H1 (cell line): ENCODE data around the gene TMEM135. TPM values are rescaled to one million over a fixed set of nuclear protein-coding genes. Genes with fewer than 3 reads are reported as not detected.

ENCODE experiments used
- BACH1 ChIP-seq: IDR thresholded peaks from 2 replicates; pipeline ENCODE4 v1.6.1; 2012; ENCODE audit warnings: low read length, improper control_type of control experiment
- CBX8 ChIP-seq: fragments of 300-800, 300-1000 bp; sonication (generic); IDR thresholded peaks from 2 replicates; pipeline ENCODE4 v1.7.1; 2016; ENCODE audit warnings: low read depth, low read length, borderline replicate concordance
- KDM1A ChIP-seq: fragments of 200-600, 300-600 bp; sonication (generic); IDR thresholded peaks from 2 replicates; pipeline ENCODE4 v1.7.1; 2016; ENCODE audit warnings: mild to moderate bottlenecking, low read length, borderline replicate concordance
- polyA plus RNA-seq, 7 experiments: library from polyadenylated mRNA; depleted of rRNA in 3 of 7; stranded (reverse) in 5 of 7; unstranded in 2 of 7; fragments of >200 nt in 5 of 7; fragments of 200-250 nt in 2 of 7; gene quantifications; 1 replicate in 5 of 7; 2 replicates in 1 of 7; 4 replicates in 1 of 7; pipeline versions ENCODE4 v1.2.1 to v1.2.3, GENCODE V29; 2011 to 2013; ENCODE audit warnings: missing spikeins in 2 of 7, mixed read lengths in 2 of 7
- total RNA-seq: library from RNA; stranded (reverse); fragmentation: NEBNext Ultra II Directional; extraction: Animal tissue kit (Norgen Biotek cat#: 25700); gene quantifications from 2 replicates; pipeline ENCODE4 v1.2.1, GENCODE V29; 2021
- TF ChIP-seq, protein P1 (sequence below), 3 experiments: IDR thresholded peaks; 1 replicate in 2 of 3; 2 replicates in 1 of 3; pipeline versions ENCODE4 v1.5.1 to v1.6.1; 2011; ENCODE audit warnings: low read length in 3 of 3, mild to moderate bottlenecking in 3 of 3, inconsistent platforms in 2 of 3, low read depth in 1 of 3, moderate library complexity in 1 of 3; ENCODE audit not compliant: insufficient read depth in 1 of 3; ENCODE audit errors: control extremely low read depth in 1 of 3
- TF ChIP-seq, protein P2 (sequence below): fragments of 300-600 bp; sonication (generic); IDR thresholded peaks from 2 replicates; pipeline ENCODE4 v1.7.1; 2012; ENCODE audit warnings: low read length, moderate library complexity, mild to moderate bottlenecking, inconsistent platforms; ENCODE audit not compliant: insufficient replicate concordance

The TMEM135 gene
- total and polyA plus RNA-seq, 2 of the 8 experiments (the other 6 are each of a cell fraction or from before 2014, with no cell fraction given): 9.3 to 31.3 TPM

DNA sequence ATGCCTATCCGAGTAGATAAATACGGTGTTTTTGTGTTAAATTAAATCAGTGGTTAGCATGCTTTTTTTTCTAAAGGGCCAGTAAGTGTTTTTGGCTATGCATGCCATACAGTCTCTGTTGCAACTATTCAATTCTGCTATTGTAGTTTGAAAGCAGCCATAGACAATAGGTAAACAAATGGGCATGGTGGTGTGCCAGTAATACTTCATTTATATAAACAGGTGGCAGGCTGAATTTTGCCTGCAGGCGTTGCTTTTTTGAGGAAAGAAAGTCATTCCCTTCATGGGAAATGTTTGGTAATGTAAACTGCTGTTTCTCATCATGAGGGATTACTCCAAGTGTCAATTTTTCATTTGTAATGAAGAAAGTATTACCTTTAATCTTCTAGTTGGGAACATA lies 106.5 kb downstream of the TMEM135 start (continued):
- TF ChIP-seq, protein P1, sequence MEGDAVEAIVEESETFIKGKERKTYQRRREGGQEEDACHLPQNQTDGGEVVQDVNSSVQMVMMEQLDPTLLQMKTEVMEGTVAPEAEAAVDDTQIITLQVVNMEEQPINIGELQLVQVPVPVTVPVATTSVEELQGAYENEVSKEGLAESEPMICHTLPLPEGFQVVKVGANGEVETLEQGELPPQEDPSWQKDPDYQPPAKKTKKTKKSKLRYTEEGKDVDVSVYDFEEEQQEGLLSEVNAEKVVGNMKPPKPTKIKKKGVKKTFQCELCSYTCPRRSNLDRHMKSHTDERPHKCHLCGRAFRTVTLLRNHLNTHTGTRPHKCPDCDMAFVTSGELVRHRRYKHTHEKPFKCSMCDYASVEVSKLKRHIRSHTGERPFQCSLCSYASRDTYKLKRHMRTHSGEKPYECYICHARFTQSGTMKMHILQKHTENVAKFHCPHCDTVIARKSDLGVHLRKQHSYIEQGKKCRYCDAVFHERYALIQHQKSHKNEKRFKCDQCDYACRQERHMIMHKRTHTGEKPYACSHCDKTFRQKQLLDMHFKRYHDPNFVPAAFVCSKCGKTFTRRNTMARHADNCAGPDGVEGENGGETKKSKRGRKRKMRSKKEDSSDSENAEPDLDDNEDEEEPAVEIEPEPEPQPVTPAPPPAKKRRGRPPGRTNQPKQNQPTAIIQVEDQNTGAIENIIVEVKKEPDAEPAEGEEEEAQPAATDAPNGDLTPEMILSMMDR (IDR thresholded peaks at IDR 0.05; ENCODE audit: control extremely low read depth in 1 of 3, insufficient read depth in 1 of 3, low read depth in 1 of 3, low read length in 3 of 3): no peak
- TF ChIP-seq, protein P2, sequence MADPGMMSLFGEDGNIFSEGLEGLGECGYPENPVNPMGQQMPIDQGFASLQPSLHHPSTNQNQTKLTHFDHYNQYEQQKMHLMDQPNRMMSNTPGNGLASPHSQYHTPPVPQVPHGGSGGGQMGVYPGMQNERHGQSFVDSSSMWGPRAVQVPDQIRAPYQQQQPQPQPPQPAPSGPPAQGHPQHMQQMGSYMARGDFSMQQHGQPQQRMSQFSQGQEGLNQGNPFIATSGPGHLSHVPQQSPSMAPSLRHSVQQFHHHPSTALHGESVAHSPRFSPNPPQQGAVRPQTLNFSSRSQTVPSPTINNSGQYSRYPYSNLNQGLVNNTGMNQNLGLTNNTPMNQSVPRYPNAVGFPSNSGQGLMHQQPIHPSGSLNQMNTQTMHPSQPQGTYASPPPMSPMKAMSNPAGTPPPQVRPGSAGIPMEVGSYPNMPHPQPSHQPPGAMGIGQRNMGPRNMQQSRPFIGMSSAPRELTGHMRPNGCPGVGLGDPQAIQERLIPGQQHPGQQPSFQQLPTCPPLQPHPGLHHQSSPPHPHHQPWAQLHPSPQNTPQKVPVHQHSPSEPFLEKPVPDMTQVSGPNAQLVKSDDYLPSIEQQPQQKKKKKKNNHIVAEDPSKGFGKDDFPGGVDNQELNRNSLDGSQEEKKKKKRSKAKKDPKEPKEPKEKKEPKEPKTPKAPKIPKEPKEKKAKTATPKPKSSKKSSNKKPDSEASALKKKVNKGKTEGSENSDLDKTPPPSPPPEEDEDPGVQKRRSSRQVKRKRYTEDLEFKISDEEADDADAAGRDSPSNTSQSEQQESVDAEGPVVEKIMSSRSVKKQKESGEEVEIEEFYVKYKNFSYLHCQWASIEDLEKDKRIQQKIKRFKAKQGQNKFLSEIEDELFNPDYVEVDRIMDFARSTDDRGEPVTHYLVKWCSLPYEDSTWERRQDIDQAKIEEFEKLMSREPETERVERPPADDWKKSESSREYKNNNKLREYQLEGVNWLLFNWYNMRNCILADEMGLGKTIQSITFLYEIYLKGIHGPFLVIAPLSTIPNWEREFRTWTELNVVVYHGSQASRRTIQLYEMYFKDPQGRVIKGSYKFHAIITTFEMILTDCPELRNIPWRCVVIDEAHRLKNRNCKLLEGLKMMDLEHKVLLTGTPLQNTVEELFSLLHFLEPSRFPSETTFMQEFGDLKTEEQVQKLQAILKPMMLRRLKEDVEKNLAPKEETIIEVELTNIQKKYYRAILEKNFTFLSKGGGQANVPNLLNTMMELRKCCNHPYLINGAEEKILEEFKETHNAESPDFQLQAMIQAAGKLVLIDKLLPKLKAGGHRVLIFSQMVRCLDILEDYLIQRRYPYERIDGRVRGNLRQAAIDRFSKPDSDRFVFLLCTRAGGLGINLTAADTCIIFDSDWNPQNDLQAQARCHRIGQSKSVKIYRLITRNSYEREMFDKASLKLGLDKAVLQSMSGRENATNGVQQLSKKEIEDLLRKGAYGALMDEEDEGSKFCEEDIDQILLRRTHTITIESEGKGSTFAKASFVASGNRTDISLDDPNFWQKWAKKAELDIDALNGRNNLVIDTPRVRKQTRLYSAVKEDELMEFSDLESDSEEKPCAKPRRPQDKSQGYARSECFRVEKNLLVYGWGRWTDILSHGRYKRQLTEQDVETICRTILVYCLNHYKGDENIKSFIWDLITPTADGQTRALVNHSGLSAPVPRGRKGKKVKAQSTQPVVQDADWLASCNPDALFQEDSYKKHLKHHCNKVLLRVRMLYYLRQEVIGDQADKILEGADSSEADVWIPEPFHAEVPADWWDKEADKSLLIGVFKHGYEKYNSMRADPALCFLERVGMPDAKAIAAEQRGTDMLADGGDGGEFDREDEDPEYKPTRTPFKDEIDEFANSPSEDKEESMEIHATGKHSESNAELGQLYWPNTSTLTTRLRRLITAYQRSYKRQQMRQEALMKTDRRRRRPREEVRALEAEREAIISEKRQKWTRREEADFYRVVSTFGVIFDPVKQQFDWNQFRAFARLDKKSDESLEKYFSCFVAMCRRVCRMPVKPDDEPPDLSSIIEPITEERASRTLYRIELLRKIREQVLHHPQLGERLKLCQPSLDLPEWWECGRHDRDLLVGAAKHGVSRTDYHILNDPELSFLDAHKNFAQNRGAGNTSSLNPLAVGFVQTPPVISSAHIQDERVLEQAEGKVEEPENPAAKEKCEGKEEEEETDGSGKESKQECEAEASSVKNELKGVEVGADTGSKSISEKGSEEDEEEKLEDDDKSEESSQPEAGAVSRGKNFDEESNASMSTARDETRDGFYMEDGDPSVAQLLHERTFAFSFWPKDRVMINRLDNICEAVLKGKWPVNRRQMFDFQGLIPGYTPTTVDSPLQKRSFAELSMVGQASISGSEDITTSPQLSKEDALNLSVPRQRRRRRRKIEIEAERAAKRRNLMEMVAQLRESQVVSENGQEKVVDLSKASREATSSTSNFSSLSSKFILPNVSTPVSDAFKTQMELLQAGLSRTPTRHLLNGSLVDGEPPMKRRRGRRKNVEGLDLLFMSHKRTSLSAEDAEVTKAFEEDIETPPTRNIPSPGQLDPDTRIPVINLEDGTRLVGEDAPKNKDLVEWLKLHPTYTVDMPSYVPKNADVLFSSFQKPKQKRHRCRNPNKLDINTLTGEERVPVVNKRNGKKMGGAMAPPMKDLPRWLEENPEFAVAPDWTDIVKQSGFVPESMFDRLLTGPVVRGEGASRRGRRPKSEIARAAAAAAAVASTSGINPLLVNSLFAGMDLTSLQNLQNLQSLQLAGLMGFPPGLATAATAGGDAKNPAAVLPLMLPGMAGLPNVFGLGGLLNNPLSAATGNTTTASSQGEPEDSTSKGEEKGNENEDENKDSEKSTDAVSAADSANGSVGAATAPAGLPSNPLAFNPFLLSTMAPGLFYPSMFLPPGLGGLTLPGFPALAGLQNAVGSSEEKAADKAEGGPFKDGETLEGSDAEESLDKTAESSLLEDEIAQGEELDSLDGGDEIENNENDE: no peak
- no peak for TF ChIP-seq KDM1A
- TF ChIP-seq CBX8: no peak
- no peak for TF ChIP-seq BACH1
- TF ChIP-seq, all 59 proteins: peak for 0
